GM19324 (cell line): ENCODE results near the gene AKT3.

Source experiments
- ATAC-seq: cut with Tn5 transposase; IDR thresholded peaks from one replicate; pipeline ENCODE4 v1.9.1; 2021; ENCODE audit warnings: mild to moderate bottlenecking, moderate library complexity; ENCODE audit not compliant: unreplicated experiment, low FRiP score

AKT3 gene

GRCh38 chr1:243575070-243575469 is 275.0 kb downstream of the AKT3 start:
- no peak for ATAC-seq

- no peak for ATAC-seq
Observed at GRCh38 chr1:243572940-243573339, 277.1 kb downstream of the AKT3 start.

- no peak for ATAC-seq
Observed at GRCh38 chr1:243568793-243569192, 281.2 kb downstream of the AKT3 start.

GRCh38 chr1:243564814-243565213 is 285.2 kb downstream of the AKT3 start:
- ATAC-seq, result no peak

- no peak for ATAC-seq
Observed at GRCh38 chr1:243563732-243564131, 286.3 kb downstream of the AKT3 start.

GRCh38 chr1:243562473-243562872 is 287.6 kb downstream of the AKT3 start:
- ATAC-seq, result no peak

GRCh38 chr1:243561588-243562319 is 288.3 kb downstream of the AKT3 start:
- no peak for ATAC-seq

GRCh38 chr1:243559575-243560162 is 290.4 kb downstream of the AKT3 start:
- no peak for ATAC-seq

GRCh38 chr1:243558576-243558975 is 291.5 kb downstream of the AKT3 start:
- no peak for ATAC-seq

- no peak for ATAC-seq
Observed at GRCh38 chr1:243557866-243558265, 292.2 kb downstream of the AKT3 start.

- no peak for ATAC-seq
Observed at GRCh38 chr1:243554686-243555085, 295.4 kb downstream of the AKT3 start.

- no peak for ATAC-seq
Observed at GRCh38 chr1:243553090-243553489, 297.0 kb downstream of the AKT3 start.

- ATAC-seq, result no peak
Observed at GRCh38 chr1:243550276-243550675, 299.8 kb downstream of the AKT3 start.

GRCh38 chr1:243549791-243550190 is 300.3 kb downstream of the AKT3 start:
- ATAC-seq, result no peak

- no peak for ATAC-seq
Observed at GRCh38 chr1:243549108-243549507, 300.9 kb downstream of the AKT3 start.

GRCh38 chr1:243548516-243548915 is 301.5 kb downstream of the AKT3 start:
- no peak for ATAC-seq

GRCh38 chr1:243547891-243548290 is 302.2 kb downstream of the AKT3 start:
- no peak for ATAC-seq

- ATAC-seq, result no peak
Observed at GRCh38 chr1:243546457-243546856, 303.6 kb downstream of the AKT3 start.

- ATAC-seq, result no peak
Observed at GRCh38 chr1:243543501-243543900, 306.5 kb downstream of the AKT3 start.

- ATAC-seq, result no peak
Observed at GRCh38 chr1:243542739-243543415, 307.2 kb downstream of the AKT3 start.

- no peak for ATAC-seq
Observed at GRCh38 chr1:243539636-243540035, 310.4 kb downstream of the AKT3 start.

GRCh38 chr1:243535014-243535413 is 315.0 kb downstream of the AKT3 start:
- no peak for ATAC-seq
